Upper lobe of right lung (tissue), 1 donor: ENCODE measurements around the gene ANKRD44. TPM values are rescaled to one million over a fixed set of nuclear protein-coding genes. Genes with fewer than 3 reads are reported as not detected.
A peak's percentile ranks its signal among the peaks of the same experiment; 100 is the strongest.

Experiments
- ATAC-seq: fragments of 200-7000 bp; cut with Tn5 transposase; one replicate; pipeline ENCODE4 v1.9.1; 2020; ENCODE audit warnings: mild to moderate bottlenecking, moderate library complexity
- DNase-seq: peaks from one replicate; pipeline ENCODE4 v3.0.0-alpha.2; 2020
- H3K27ac ChIP-seq: fragments of 200-600 bp; one replicate; pipeline ENCODE4 v1.8.0; 2022
- H3K27me3 ChIP-seq: fragments of 200-600 bp; one replicate; pipeline ENCODE4 v1.8.0; 2022; ENCODE audit warnings: mild to moderate bottlenecking
- H3K36me3 ChIP-seq: fragments of 200-600 bp; one replicate; pipeline ENCODE4 v1.8.0; 2022
- H3K4me1 ChIP-seq: fragments of 200-600 bp; one replicate; pipeline ENCODE4 v1.8.0; 2022
- H3K4me3 ChIP-seq: fragments of 200-600 bp; one replicate; pipeline ENCODE4 v1.8.0; 2022; ENCODE audit warnings: mild to moderate bottlenecking
- H3K9me3 ChIP-seq: fragments of 200-600 bp; one replicate; pipeline ENCODE4 v1.8.0; 2022
- intact Hi-C: fragments of 100-400 bp; cut with DNase I; formaldehyde crosslinking; loops from one replicate; pipeline ENCODE4 v1.11.0; 2022
- total RNA-seq: library from RNA; stranded (reverse); fragmentation: NEBNext Ultra II Directional; extraction: Animal tissue kit (Norgen Biotek cat#: 25700); gene quantifications from one replicate; pipeline ENCODE4 v1.2.1, GENCODE V29; 2021
- TF ChIP-seq, protein P1 (sequence below): fragments of 200-600 bp; IDR thresholded peaks from one replicate; pipeline ENCODE4 v1.8.0; 2022; ENCODE audit warnings: antibody characterized with exemption
- donor health status: DM: no; HTN: yes; CAD: no; lungs with severe emphysema.

ANKRD44 gene
- total RNA-seq, 1 donor from 2014 or later: 51.4 TPM

DNA sequence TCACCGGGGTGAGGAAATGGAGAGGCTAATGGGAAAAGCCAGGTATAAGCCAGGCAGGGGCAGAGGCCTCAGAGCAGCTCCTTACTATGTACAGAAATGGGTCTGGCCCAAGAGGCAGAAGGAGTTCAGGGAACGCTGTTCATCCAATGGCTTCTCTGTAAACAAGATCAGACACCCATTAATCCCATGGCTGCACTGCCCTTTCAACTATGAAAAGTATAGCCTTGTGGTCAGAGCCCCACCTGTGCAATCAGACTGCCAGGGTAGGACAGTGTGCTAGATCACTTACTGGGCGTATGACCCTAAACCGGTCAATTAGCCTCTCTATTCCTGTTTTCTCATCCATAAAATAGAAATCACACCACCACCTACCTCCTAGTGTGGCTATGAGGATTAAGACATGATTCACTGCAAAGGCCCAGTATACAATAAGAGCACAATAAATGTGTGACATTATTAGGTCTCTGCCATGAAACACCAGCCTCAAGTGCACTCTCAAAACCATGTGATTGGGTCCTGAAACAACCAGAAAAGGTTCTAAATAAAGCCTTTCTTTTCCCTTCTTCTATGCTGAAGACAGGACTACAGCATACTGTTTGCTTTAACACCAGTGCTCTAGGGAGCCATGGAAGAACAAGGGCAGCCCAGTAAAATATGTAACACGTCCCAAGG is 4.4 kb downstream of the ANKRD44 start:
- TF ChIP-seq, protein P1, sequence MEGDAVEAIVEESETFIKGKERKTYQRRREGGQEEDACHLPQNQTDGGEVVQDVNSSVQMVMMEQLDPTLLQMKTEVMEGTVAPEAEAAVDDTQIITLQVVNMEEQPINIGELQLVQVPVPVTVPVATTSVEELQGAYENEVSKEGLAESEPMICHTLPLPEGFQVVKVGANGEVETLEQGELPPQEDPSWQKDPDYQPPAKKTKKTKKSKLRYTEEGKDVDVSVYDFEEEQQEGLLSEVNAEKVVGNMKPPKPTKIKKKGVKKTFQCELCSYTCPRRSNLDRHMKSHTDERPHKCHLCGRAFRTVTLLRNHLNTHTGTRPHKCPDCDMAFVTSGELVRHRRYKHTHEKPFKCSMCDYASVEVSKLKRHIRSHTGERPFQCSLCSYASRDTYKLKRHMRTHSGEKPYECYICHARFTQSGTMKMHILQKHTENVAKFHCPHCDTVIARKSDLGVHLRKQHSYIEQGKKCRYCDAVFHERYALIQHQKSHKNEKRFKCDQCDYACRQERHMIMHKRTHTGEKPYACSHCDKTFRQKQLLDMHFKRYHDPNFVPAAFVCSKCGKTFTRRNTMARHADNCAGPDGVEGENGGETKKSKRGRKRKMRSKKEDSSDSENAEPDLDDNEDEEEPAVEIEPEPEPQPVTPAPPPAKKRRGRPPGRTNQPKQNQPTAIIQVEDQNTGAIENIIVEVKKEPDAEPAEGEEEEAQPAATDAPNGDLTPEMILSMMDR: no peak
- Histone ChIP-seq H3K27me3 (no peaks in the 10 kb centered on the region), H3K27ac (peak overlapping the region; percentile 74), H3K36me3 (no peaks in the 10 kb centered on the region), H3K4me3 (no peak overlapping the region), H3K4me1 (peaks cover 45% of the 10 kb centered on the region), H3K9me3 (no peaks in the 10 kb centered on the region)
- intact Hi-C loops: loop anchor here (5.0 kb wide), 1 partner anchor 109 kb away; no protein-coding TSS in a partner anchor
- no peak for ATAC-seq
- no peak for DNase-seq

DNA sequence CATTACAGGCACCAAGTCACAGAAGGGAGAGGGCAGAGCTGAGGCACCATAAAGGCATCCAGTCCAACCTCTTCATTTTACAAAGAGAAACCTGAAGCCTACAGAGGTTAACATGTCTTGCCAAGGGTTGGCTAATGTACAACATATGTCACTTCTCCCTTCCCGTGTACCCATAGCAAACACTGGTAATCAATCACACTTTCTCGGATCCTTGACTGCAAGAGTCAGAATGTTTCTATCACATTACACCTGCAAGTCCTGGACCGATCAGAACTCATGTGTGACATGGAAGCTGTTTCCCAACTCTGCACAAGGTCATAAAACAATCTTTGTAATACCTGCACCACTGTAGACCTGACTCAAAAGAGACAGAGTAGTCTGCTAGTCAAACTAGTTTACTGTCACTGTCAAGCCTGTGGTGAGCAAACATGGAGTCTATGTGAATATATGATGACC is 6.0 kb downstream of the ANKRD44 start:
- intact Hi-C loops: loop anchor here (5.0 kb wide), 1 partner anchor 107 kb away; no protein-coding TSS in a partner anchor

GRCh38 chr2:197300139-197300538 is 10.4 kb downstream of the ANKRD44 start:
- ATAC-seq: no peak
- H3K9me3 ChIP-seq: no peaks in the 10 kb centered on the region
- DNase-seq: no peak
- peaks cover 20% of the 10 kb centered on the region for H3K4me1 ChIP-seq
- H3K27me3 ChIP-seq: no peaks in the 10 kb centered on the region
- no peak overlapping the region for H3K4me3 ChIP-seq
- TF ChIP-seq, protein P1: no peak
- intact Hi-C loops: no loop called here
- no peak overlapping the region for H3K27ac ChIP-seq
- H3K36me3 ChIP-seq: no peaks in the 10 kb centered on the region

More for the DNA sequence above, 6.0 kb downstream of the ANKRD44 start:
- TF ChIP-seq, protein P1: no peak
- Histone ChIP-seq H3K36me3 (no peaks in the 10 kb centered on the region), H3K27ac (peak overlapping the region; percentile 37), H3K9me3 (no peaks in the 10 kb centered on the region), H3K4me1 (peaks cover 43% of the 10 kb centered on the region), H3K27me3 (no peaks in the 10 kb centered on the region), H3K4me3 (no peak overlapping the region)
- ATAC-seq: no peak
- DNase-seq: no peak

- H3K9me3 ChIP-seq: no peaks in the 10 kb centered on the region
- H3K4me1 ChIP-seq: peaks cover 32% of the 10 kb centered on the region
- ATAC-seq: no peak
- no peaks in the 10 kb centered on the region for H3K36me3 ChIP-seq
- intact Hi-C loops: no loop called here
- TF ChIP-seq, protein P1: no peak
- no peak overlapping the region for H3K4me3 ChIP-seq
- H3K27me3 ChIP-seq: no peaks in the 10 kb centered on the region
- no peak overlapping the region for H3K27ac ChIP-seq
- no peak for DNase-seq
Observed at GRCh38 chr2:197298609-197299008, 12.0 kb downstream of the ANKRD44 start.

DNA sequence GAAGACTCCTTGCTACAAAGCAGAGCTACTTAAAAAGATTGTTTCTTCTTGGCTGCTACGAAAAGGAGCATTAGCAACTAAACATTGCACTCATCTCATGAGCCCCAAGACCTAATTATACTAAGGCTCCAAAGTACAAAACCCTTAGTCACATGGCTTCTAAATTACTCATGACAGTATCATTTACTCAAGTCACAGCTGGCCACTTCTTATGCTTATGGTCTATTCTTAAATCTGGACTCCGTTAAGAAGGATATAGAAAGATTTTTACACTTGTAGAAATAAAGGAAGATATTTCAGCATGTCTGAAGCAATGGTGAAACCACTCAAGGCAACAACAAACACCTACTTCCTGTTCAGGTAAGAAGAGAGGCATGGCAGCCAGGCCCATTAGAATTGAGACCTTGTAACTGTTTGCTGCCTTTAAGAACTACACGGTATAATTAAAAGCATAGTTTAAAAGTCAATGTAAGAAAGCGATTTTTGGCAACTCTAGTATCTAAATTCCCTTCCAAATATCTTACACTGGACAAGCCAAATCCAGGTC is 12.7 kb downstream of the ANKRD44 start:
- peaks cover 37% of the 10 kb centered on the region for H3K4me1 ChIP-seq
- TF ChIP-seq, protein P1: no peak
- H3K27me3 ChIP-seq: no peaks in the 10 kb centered on the region
- no peak overlapping the region for H3K4me3 ChIP-seq
- H3K36me3 ChIP-seq: no peaks in the 10 kb centered on the region
- intact Hi-C loops: no loop called here
- DNase-seq (no peak), ATAC-seq (peak; percentile 46)
- no peak overlapping the region for H3K27ac ChIP-seq
- H3K9me3 ChIP-seq: no peaks in the 10 kb centered on the region
